Spinal cord (tissue), 10 donors: Measurements from ENCODE around the gene TRIM7. TPM values are rescaled to one million over a fixed set of nuclear protein-coding genes. Genes with fewer than 3 reads are reported as not detected.
"Not testable (repeated sequence)": the region's sequence is repeated elsewhere in the genome, so short reads cannot be mapped to it uniquely, and the experiment has no call there.

Source experiments
- DNase-seq, 6 donors: peaks; one replicate each; pipeline versions ENCODE4 v3.0.0 to v3.0.0-alpha.2; 2013 to 2015; ENCODE audit warnings: low spot score in 6 of 6, low read depth in 4 of 6
- H3K27ac ChIP-seq: one replicate; pipeline ENCODE4 v1.5.1; 2013; ENCODE audit warnings: low read depth, low read length, control low read depth
- H3K27me3 ChIP-seq: one replicate; pipeline ENCODE4 v1.6.1; 2013; ENCODE audit warnings: low read length; ENCODE audit not compliant: control insufficient read depth, insufficient read depth
- H3K36me3 ChIP-seq: one replicate; pipeline ENCODE4 v1.6.1; 2013; ENCODE audit warnings: low read length; ENCODE audit not compliant: control insufficient read depth, insufficient read depth
- H3K4me1 ChIP-seq: one replicate; pipeline ENCODE4 v1.6.1; 2013; ENCODE audit warnings: low read length; ENCODE audit not compliant: control insufficient read depth, insufficient read depth
- H3K4me3 ChIP-seq: one replicate; pipeline ENCODE4 v1.5.1; 2013; ENCODE audit warnings: low read depth, low read length, control low read depth
- H3K9me3 ChIP-seq: one replicate; pipeline ENCODE4 v1.6.1; 2013; ENCODE audit warnings: low read length; ENCODE audit not compliant: control insufficient read depth, insufficient read depth
- WGBS: methylation state at CpG from one replicate; pipeline ENCODE4 v1.1.5; 2013; ENCODE audit warnings: missing lambda C conversion rate; ENCODE audit not compliant: insufficient coverage; 5-methylcytosine and 5-hydroxymethylcytosine counted together
- polyA plus RNA-seq, 2 donors: library from polyadenylated mRNA; unstranded; fragments of 120-200 nt; gene quantifications; one replicate each; pipeline ENCODE4 v1.2.1, GENCODE V29; 2013; ENCODE audit not compliant: insufficient read length in 2 of 2
- total RNA-seq, 2 donors: library from RNA; depleted of rRNA in 1 of 2; stranded (reverse); fragments of 120-200 nt in 1 of 2; fragments of >200 nt in 1 of 2; gene quantifications; one replicate each; pipeline versions ENCODE4 v1.2.3 to v1.2.4, GENCODE V29; 2013 to 2014
- donor health status: healthy.

Gene TRIM7
- total and polyA plus RNA-seq, 4 donors, result 1.8 to 7.3 (median 4.1) TPM

GRCh38 chr5:181177559-181177958, 27.4 kb downstream of the TRIM7 start:
- H3K4me3 ChIP-seq, DNase-seq, H3K27ac ChIP-seq, H3K36me3 ChIP-seq, H3K9me3 ChIP-seq: not testable (repeated sequence)
- peaks cover 17% of the 10 kb centered on the region for H3K4me1 ChIP-seq
- peaks cover 40% of the 10 kb centered on the region for H3K27me3 ChIP-seq
- 79% methylated on average over 8 of the region's 14 CpGs for WGBS

GRCh38 chr5:181176254-181176952, 28.6 kb downstream of the TRIM7 start:
- Histone ChIP-seq H3K4me1 (peaks cover 11% of the 10 kb centered on the region), H3K9me3 (no peaks in the 10 kb centered on the region), H3K4me3 (no peak overlapping the region), H3K27ac (no peak overlapping the region), H3K36me3 (no peaks in the 10 kb centered on the region), H3K27me3 (peaks cover 51% of the 10 kb centered on the region)
- 62% methylated on average over 2 of the region's 3 CpGs for WGBS
- no peak for DNase-seq

- H3K4me1 ChIP-seq, result peaks cover 20% of the 10 kb centered on the region
- H3K36me3 ChIP-seq, result no peaks in the 10 kb centered on the region
- H3K27me3 ChIP-seq, result peaks cover 77% of the 10 kb centered on the region
- H3K9me3 ChIP-seq, result no peaks in the 10 kb centered on the region
- 3% methylated on average over 50 of the region's 50 CpGs for WGBS
- H3K27ac ChIP-seq, result no peak overlapping the region
- peak in 1 of 6 donors; percentile 71 for DNase-seq
- H3K4me3 ChIP-seq, result no peak overlapping the region
Measured at GRCh38 chr5:181173420-181174342, 31.3 kb downstream of the TRIM7 start.

- peaks cover 20% of the 10 kb centered on the region for H3K4me1 ChIP-seq
- WGBS, result 31% methylated on average over 10 of the region's 11 CpGs
- no peaks in the 10 kb centered on the region for H3K9me3 ChIP-seq
- no peak for DNase-seq
- no peaks in the 10 kb centered on the region for H3K36me3 ChIP-seq
- no peak overlapping the region for H3K27ac ChIP-seq
- H3K4me3 ChIP-seq, result no peak overlapping the region
- peaks cover 83% of the 10 kb centered on the region for H3K27me3 ChIP-seq
Measured at GRCh38 chr5:181173027-181173419, 32.0 kb downstream of the TRIM7 start.

GRCh38 chr5:181171782-181172181, 33.2 kb downstream of the TRIM7 start:
- no CpG with 5 or more reads among the region's 3 CpGs for WGBS
- Histone ChIP-seq H3K27ac (no peak overlapping the region), H3K36me3 (no peaks in the 10 kb centered on the region), H3K27me3 (peaks cover 85% of the 10 kb centered on the region), H3K4me3 (no peak overlapping the region), H3K9me3 (no peaks in the 10 kb centered on the region), H3K4me1 (peaks cover 20% of the 10 kb centered on the region)
- DNase-seq, result no peak

GRCh38 chr5:181170996-181171395, 34.0 kb downstream of the TRIM7 start:
- Histone ChIP-seq H3K36me3 (no peaks in the 10 kb centered on the region), H3K4me1 (peaks cover 20% of the 10 kb centered on the region), H3K27me3 (peaks cover 92% of the 10 kb centered on the region), H3K27ac (no peak overlapping the region), H3K4me3 (no peak overlapping the region), H3K9me3 (no peaks in the 10 kb centered on the region)
- 83% methylated on average over 2 of the region's 6 CpGs for WGBS
- no peak for DNase-seq

- Histone ChIP-seq H3K4me1 (peaks cover 20% of the 10 kb centered on the region), H3K27me3 (peaks cover 93% of the 10 kb centered on the region), H3K36me3 (no peaks in the 10 kb centered on the region), H3K27ac (no peak overlapping the region), H3K4me3 (no peak overlapping the region), H3K9me3 (no peaks in the 10 kb centered on the region)
- DNase-seq, result no peak
- 3% methylated on average over 33 of the region's 33 CpGs for WGBS
Measured at GRCh38 chr5:181170237-181170825, 34.7 kb downstream of the TRIM7 start.

- peak in 2 of 6 donors; percentile 67 to 75 for DNase-seq
- H3K9me3 ChIP-seq, H3K36me3 ChIP-seq, H3K27ac ChIP-seq, H3K4me3 ChIP-seq: not testable (repeated sequence)
- Histone ChIP-seq H3K4me1 (peaks cover 22% of the 10 kb centered on the region), H3K27me3 (peaks cover 91% of the 10 kb centered on the region)
- WGBS, result under 1% methylated on average over 45 of the region's 50 CpGs
Measured at GRCh38 chr5:181169459-181170236, 35.3 kb downstream of the TRIM7 start.

- H3K4me1 ChIP-seq, result peaks cover 22% of the 10 kb centered on the region
- no peaks in the 10 kb centered on the region for H3K9me3 ChIP-seq
- H3K27me3 ChIP-seq, result peaks cover 89% of the 10 kb centered on the region
- H3K4me3 ChIP-seq, result no peak overlapping the region
- no peaks in the 10 kb centered on the region for H3K36me3 ChIP-seq
- DNase-seq, result no peak
- 27% methylated on average over 4 of the region's 14 CpGs for WGBS
- no peak overlapping the region for H3K27ac ChIP-seq
Measured at GRCh38 chr5:181168595-181169118, 36.3 kb downstream of the TRIM7 start.
